ENCODE measurements around the gene TPGS2.

TPGS2 gene

DNA sequence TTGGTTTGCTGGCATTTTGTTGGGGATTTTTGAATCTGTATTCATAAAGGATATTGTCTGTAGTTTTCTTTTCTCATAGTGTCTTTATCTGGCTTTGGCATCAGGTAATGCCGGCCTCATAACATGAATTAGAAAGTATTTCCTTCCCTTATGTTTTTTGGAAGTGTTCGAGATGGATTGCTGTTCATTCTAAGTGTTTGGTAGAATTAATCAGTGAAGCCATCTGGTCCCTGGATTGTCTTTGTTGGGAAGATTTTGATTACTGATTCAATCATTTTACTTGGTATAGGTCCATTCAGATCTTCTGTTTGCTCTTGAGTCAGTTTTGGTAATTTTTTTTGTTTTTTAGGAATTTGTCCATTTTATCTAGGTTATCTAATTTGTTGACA lies 22.4 kb upstream of the TPGS2 start:
- ChIA-PET POLR2A (no interaction called here), CTCF (interaction anchor here (1.1 kb wide), 1 partner anchor 14 kb away, joined by 3 read pairs; no protein-coding TSS in a partner anchor)
- no peak for DNase-seq (ENCODE audit: extremely low spot score)

GRCh38 chr18:36850527-36851201 lies 21.9 kb upstream of the TPGS2 start:
- no peak for TF ChIP-seq CTCF (IDR thresholded peaks at IDR 0.05; ENCODE audit: control extremely low read depth, extremely low read depth, low read depth, missing control alignments)
- ChIA-PET CTCF (interaction anchor here (1.1 kb wide), 1 partner anchor 15 kb away, joined by 3 read pairs; no protein-coding TSS in a partner anchor), POLR2A (no interaction called here)
- no peak for DNase-seq (ENCODE audit: extremely low spot score)

More for the DNA sequence above, 22.4 kb upstream of the TPGS2 start:
- no peak for TF ChIP-seq CTCF (IDR thresholded peaks at IDR 0.05; ENCODE audit: control extremely low read depth, extremely low read depth, low read depth, missing control alignments)

DNA sequence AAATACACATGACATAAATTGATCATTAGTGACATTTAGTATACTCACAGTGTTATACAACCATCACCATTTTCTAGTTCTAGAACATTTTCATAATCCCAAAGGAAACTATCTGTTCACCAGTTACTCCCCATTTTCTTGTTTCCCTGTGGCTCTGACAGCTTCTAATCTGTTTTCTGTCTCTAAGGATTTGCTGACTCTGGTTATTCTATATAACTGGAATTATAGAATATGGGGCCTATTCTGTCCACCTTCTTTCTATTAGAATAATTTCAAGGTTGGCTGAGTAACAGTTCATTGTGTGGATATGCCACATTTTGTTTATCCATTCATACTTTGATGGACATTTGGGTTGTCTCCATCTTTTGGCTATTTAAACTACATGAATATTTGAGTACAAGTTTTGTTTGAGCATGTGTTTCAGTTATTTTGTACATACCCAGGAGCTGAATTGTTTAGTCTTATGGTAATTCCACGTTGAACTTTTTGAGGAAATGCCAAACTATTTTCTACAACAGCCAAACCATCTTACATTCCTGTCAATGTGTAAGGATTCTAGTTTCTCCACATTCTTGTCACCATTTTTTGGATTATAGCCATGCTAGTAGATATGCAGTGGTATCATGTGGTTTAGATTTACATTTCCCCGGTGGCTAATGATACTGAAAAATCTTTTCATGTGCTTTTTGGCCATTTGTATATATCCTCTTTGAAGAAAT lies 20.6 kb upstream of the TPGS2 start:
- TF ChIP-seq CTCF (IDR thresholded peaks at IDR 0.05; ENCODE audit: control extremely low read depth, extremely low read depth, low read depth, missing control alignments): no peak
- ChIA-PET POLR2A (no interaction called here), CTCF (no interaction called here)
- no peak for DNase-seq (ENCODE audit: extremely low spot score)

- TF ChIP-seq CTCF (IDR thresholded peaks at IDR 0.05; ENCODE audit: control extremely low read depth, extremely low read depth, low read depth, missing control alignments): no peak
- ChIA-PET POLR2A (no interaction called here), CTCF (no interaction called here)
- DNase-seq (ENCODE audit: extremely low spot score): no peak
Observed at GRCh38 chr18:36848609-36849008, 19.8 kb upstream of the TPGS2 start.

- no peak for DNase-seq (ENCODE audit: extremely low spot score)
- ChIA-PET CTCF (interaction anchor here (1.5 kb wide), 1 partner anchor 14 kb away, joined by 8 read pairs; no protein-coding TSS in a partner anchor), POLR2A (no interaction called here)
- TF ChIP-seq CTCF (IDR thresholded peaks at IDR 0.05; ENCODE audit: control extremely low read depth, extremely low read depth, low read depth, missing control alignments): no peak
Observed at GRCh38 chr18:36843784-36844183, 15.0 kb upstream of the TPGS2 start.

- ChIA-PET CTCF (interaction anchor here (1.5 kb wide), 1 partner anchor 13 kb away, joined by 8 read pairs; no protein-coding TSS in a partner anchor), POLR2A (no interaction called here)
- no peak for TF ChIP-seq CTCF (IDR thresholded peaks at IDR 0.05; ENCODE audit: control extremely low read depth, extremely low read depth, low read depth, missing control alignments)
- no peak for DNase-seq (ENCODE audit: extremely low spot score)
Observed at GRCh38 chr18:36843199-36843598, 14.4 kb upstream of the TPGS2 start.

Measured in GM10248 (cell line).